ENCODE data around the gene CYREN.
"Not testable (repeated sequence)": the region's sequence is repeated elsewhere in the genome, so short reads cannot be mapped to it uniquely, and the experiment has no call there.

The CYREN gene

GRCh38 chr7:135179321-135179925, 8.9 kb upstream of the CYREN start:
- in situ Hi-C loops (cut with MboI; ENCODE audit: low sequenced_read_pairs): no loop called here

GRCh38 chr7:135178364-135178763, 7.9 kb upstream of the CYREN start:
- in situ Hi-C loops (cut with MboI; ENCODE audit: low sequenced_read_pairs): no loop called here

GRCh38 chr7:135177028-135177696, 6.7 kb upstream of the CYREN start:
- in situ Hi-C loops (cut with MboI; ENCODE audit: low sequenced_read_pairs): no loop called here

GRCh38 chr7:135175931-135176330, 5.4 kb upstream of the CYREN start:
- in situ Hi-C loops (cut with MboI; ENCODE audit: low sequenced_read_pairs): no loop called here

GRCh38 chr7:135174941-135175340, 4.4 kb upstream of the CYREN start:
- in situ Hi-C loops (cut with MboI; ENCODE audit: low sequenced_read_pairs): no loop called here

- in situ Hi-C loops (cut with MboI; ENCODE audit: low sequenced_read_pairs): not testable (repeated sequence)
These were observed 3.4 kb upstream of the CYREN start for GRCh38 chr7:135173916-135174315.

GRCh38 chr7:135171581-135172291, 1.2 kb upstream of the CYREN start:
- in situ Hi-C loops (cut with MboI; ENCODE audit: low sequenced_read_pairs): not testable (repeated sequence)

- in situ Hi-C loops (cut with MboI; ENCODE audit: low sequenced_read_pairs): not testable (repeated sequence)
These were observed 533 bp upstream of the CYREN start for GRCh38 chr7:135170998-135171481.

GRCh38 chr7:135169964-135170273, 588 bp downstream of the CYREN start:
- in situ Hi-C loops (cut with MboI; ENCODE audit: low sequenced_read_pairs): loop anchor here (10.0 kb wide), 1 partner anchor 185 kb away; the partner anchor contains the start of gene AGBL3

- in situ Hi-C loops (cut with MboI; ENCODE audit: low sequenced_read_pairs): loop anchor here (10.0 kb wide), 1 partner anchor 185 kb away; the partner anchor contains the start of gene AGBL3
These were observed 1.2 kb downstream of the CYREN start for GRCh38 chr7:135169141-135169963.

GRCh38 chr7:135168489-135169140, 1.9 kb downstream of the CYREN start:
- in situ Hi-C loops (cut with MboI; ENCODE audit: low sequenced_read_pairs): loop anchor here (10.0 kb wide), 1 partner anchor 184 kb away; the partner anchor contains the start of gene AGBL3

- in situ Hi-C loops (cut with MboI; ENCODE audit: low sequenced_read_pairs): loop anchor here (10.0 kb wide), 1 partner anchor 183 kb away; the partner anchor contains the start of gene AGBL3
These were observed 2.5 kb downstream of the CYREN start for GRCh38 chr7:135168001-135168400.

GRCh38 chr7:135167365-135167917, 3.1 kb downstream of the CYREN start:
- in situ Hi-C loops (cut with MboI; ENCODE audit: low sequenced_read_pairs): loop anchor here (10.0 kb wide), 1 partner anchor 183 kb away; the partner anchor contains the start of gene AGBL3

- in situ Hi-C loops (cut with MboI; ENCODE audit: low sequenced_read_pairs): loop anchor here (10.0 kb wide), 1 partner anchor 182 kb away; the partner anchor contains the start of gene AGBL3
These were observed 4.0 kb downstream of the CYREN start for GRCh38 chr7:135166338-135166990.

- in situ Hi-C loops (cut with MboI; ENCODE audit: low sequenced_read_pairs): loop anchor here (10.0 kb wide), 1 partner anchor 181 kb away; the partner anchor contains the start of gene AGBL3
These were observed 4.6 kb downstream of the CYREN start for GRCh38 chr7:135165862-135166261.

GRCh38 chr7:135164357-135165061, 6.0 kb downstream of the CYREN start:
- in situ Hi-C loops (cut with MboI; ENCODE audit: low sequenced_read_pairs): loop anchor here (10.0 kb wide), 1 partner anchor 180 kb away; the partner anchor contains the start of gene AGBL3

- in situ Hi-C loops (cut with MboI; ENCODE audit: low sequenced_read_pairs): loop anchor here (10.0 kb wide), 1 partner anchor 178 kb away; the partner anchor contains the start of gene AGBL3
These were observed 8.0 kb downstream of the CYREN start for GRCh38 chr7:135162382-135163001.

- in situ Hi-C loops (cut with MboI; ENCODE audit: low sequenced_read_pairs): loop anchor here (10.0 kb wide), 1 partner anchor 177 kb away; the partner anchor contains the start of gene AGBL3
These were observed 8.8 kb downstream of the CYREN start for GRCh38 chr7:135161669-135162068.
